Myometrial cell (primary cell): ENCODE results near the gene IQCC. TPM values are rescaled to one million over a fixed set of nuclear protein-coding genes. Genes with fewer than 3 reads are reported as not detected.

Experiments
- total RNA-seq: library from RNA; depleted of rRNA; stranded (reverse); fragments of >200 nt; gene quantifications from 2 replicates; pipeline ENCODE4 v1.2.3, GENCODE V29; 2015

Gene IQCC
- 1.4 and 2.1 TPM in 2 replicates for total RNA-seq

GRCh38 chr1:32205401-32206370 lies at the start of gene IQCC:
IQCC (plus strand) TSS chr1:32205671; CDS start chr1:32205682, 11 bp downstream.

GRCh38 chr1:32179443-32180185 lies 25.9 kb upstream of the IQCC start, which contains the start of gene TXLNA:
TXLNA (plus strand) TSS chr1:32179675; CDS start chr1:32180346, 671 bp downstream.

GRCh38 chr1:32200226-32201010 lies 5.1 kb upstream of the IQCC start, which contains the start of gene CCDC28B:
CCDC28B (plus strand) TSS chr1:32200595; CDS start chr1:32201936, 1,341 bp downstream.

GRCh38 chr1:32208891-32209328 lies 3.4 kb downstream of the IQCC start, which contains the start of gene DCDC2B:
DCDC2B (plus strand) TSS chr1:32209089; CDS start chr1:32209094, 5 bp downstream.

GRCh38 chr1:32221980-32222755 lies 16.7 kb downstream of the IQCC start, which contains the start of the genes EIF3I and TMEM234:
EIF3I (plus strand) TSS chr1:32222407; CDS start chr1:32222442, 35 bp downstream.
TMEM234 (minus strand) TSS chr1:32222353; CDS start chr1:32222322, 31 bp downstream.

GRCh38 chr1:32246888-32247273 lies 41.4 kb downstream of the IQCC start, which contains the start of gene FAM167B:
FAM167B (plus strand) TSS chr1:32247222; CDS start chr1:32247422, 200 bp downstream.

GRCh38 chr1:32250893-32251716 lies 45.6 kb downstream of the IQCC start, which contains the start of gene LCK:
LCK (plus strand) TSS chr1:32251265; CDS start chr1:32274330, 23,065 bp downstream.

Other genes with a start within 250 kb of the IQCC start
- 82.7 and 95.7 TPM in 2 replicates for gene KHDRBS1, start 191.8 kb upstream of the IQCC start, total RNA-seq
- 5.1 and 7.8 TPM in 2 replicates for gene TMEM39B, start 132.7 kb upstream of the IQCC start, total RNA-seq
- 45.3 and 47.7 TPM in 2 replicates for gene KPNA6, start 97.6 kb upstream of the IQCC start, total RNA-seq
- gene TXLNA, start 26.0 kb upstream of the IQCC start, total RNA-seq: 57.9 and 77.3 TPM in 2 replicates
- 17.6 and 17.9 TPM in 2 replicates for gene CCDC28B, start 5.1 kb upstream of the IQCC start, total RNA-seq
- not detected in 2 replicates for gene DCDC2B, start 3.4 kb downstream of the IQCC start, total RNA-seq
- gene TMEM234, start 16.7 kb downstream of the IQCC start, total RNA-seq: 14.2 and 16.4 TPM in 2 replicates
- 502 and 539 TPM in 2 replicates for gene EIF3I, start 16.7 kb downstream of the IQCC start, total RNA-seq
- 0.35 TPM in 1 of 2 replicates, not detected in the other for gene FAM167B, start 41.6 kb downstream of the IQCC start, total RNA-seq
- gene LCK, start 45.6 kb downstream of the IQCC start, total RNA-seq: not detected in 2 replicates
- 65.6 and 69.5 TPM in 2 replicates for gene HDAC1, start 86.4 kb downstream of the IQCC start, total RNA-seq
- 38.6 and 39.5 TPM in 2 replicates for gene MARCKSL1, start 130.6 kb downstream of the IQCC start, total RNA-seq
- 0.89 TPM in 1 of 2 replicates, not detected in the other for gene FAM229A, start 156.8 kb downstream of the IQCC start, total RNA-seq
- gene TSSK3, start 156.9 kb downstream of the IQCC start, total RNA-seq: not detected in 2 replicates
- gene BSDC1, start 188.8 kb downstream of the IQCC start, total RNA-seq: 64.7 and 77.3 TPM in 2 replicates